Trophoblast cell (in vitro differentiated cells and primary cell): Measurements from ENCODE around the gene PBX1.

Experiments
- DNase-seq, 2 donors: peaks; one replicate each; pipeline ENCODE4 v3.0.0-alpha.2; 2016
- H2AFZ ChIP-seq: 2 replicates; pipeline ENCODE4 v1.6.1; 2013; ENCODE audit warnings: low read length, moderate library complexity, mild to moderate bottlenecking; ENCODE audit not compliant: insufficient read depth, poor library complexity
- H2AK5ac ChIP-seq: 2 replicates; pipeline ENCODE4 v1.6.1; 2013; ENCODE audit warnings: mild to moderate bottlenecking, low read length
- H2BK120ac ChIP-seq: 2 replicates; pipeline ENCODE4 v1.6.1; 2013; ENCODE audit warnings: low read length, mild to moderate bottlenecking, moderate library complexity; ENCODE audit not compliant: insufficient read depth, poor library complexity
- H2BK12ac ChIP-seq: 2 replicates; pipeline ENCODE4 v1.6.1; 2013; ENCODE audit warnings: mild to moderate bottlenecking, low read length, moderate library complexity
- H2BK5ac ChIP-seq: 2 replicates; pipeline ENCODE4 v1.6.1; 2013; ENCODE audit warnings: low read length, low read depth, moderate library complexity, mild to moderate bottlenecking; ENCODE audit not compliant: poor library complexity
- H3K14ac ChIP-seq: 2 replicates; pipeline ENCODE4 v1.6.1; 2013; ENCODE audit warnings: mild to moderate bottlenecking, low read length
- H3K18ac ChIP-seq: 2 replicates; pipeline ENCODE4 v1.6.1; 2013; ENCODE audit warnings: mild to moderate bottlenecking, low read length
- H3K23ac ChIP-seq: 2 replicates; pipeline ENCODE4 v1.6.1; 2013; ENCODE audit warnings: low read length
- H3K27ac ChIP-seq: 2 replicates; pipeline ENCODE4 v1.5.1; 2013; ENCODE audit warnings: low read depth, mild to moderate bottlenecking, inconsistent platforms, low read length, moderate library complexity
- H3K27me3 ChIP-seq: 2 replicates; pipeline ENCODE4 v1.6.1; 2013; ENCODE audit warnings: inconsistent platforms, mild to moderate bottlenecking, low read length, moderate library complexity; ENCODE audit not compliant: insufficient read depth
- H3K36me3 ChIP-seq, 2 experiments: 1 replicate in 1 of 2; 2 replicates in 1 of 2; pipeline ENCODE4 v1.6.1; 2013; ENCODE audit warnings: low read length in 2 of 2, mild to moderate bottlenecking in 2 of 2, moderate library complexity in 1 of 2; ENCODE audit not compliant: insufficient read depth in 2 of 2, control insufficient read depth in 1 of 2
- H3K4ac ChIP-seq: 2 replicates; pipeline ENCODE4 v1.6.1; 2013; ENCODE audit warnings: low read depth, mild to moderate bottlenecking, low read length, moderate library complexity
- H3K4me1 ChIP-seq, 2 experiments: 1 replicate in 1 of 2; 2 replicates in 1 of 2; pipeline ENCODE4 v1.6.1; 2013; ENCODE audit warnings: low read length in 2 of 2, mild to moderate bottlenecking in 2 of 2, moderate library complexity in 1 of 2; ENCODE audit not compliant: insufficient read depth in 2 of 2, control insufficient read depth in 1 of 2
- H3K4me2 ChIP-seq: 2 replicates; pipeline ENCODE4 v1.6.1; 2013; ENCODE audit warnings: inconsistent platforms, mild to moderate bottlenecking, low read length, moderate library complexity
- H3K4me3 ChIP-seq: 2 replicates; pipeline ENCODE4 v1.5.1; 2013; ENCODE audit warnings: mild to moderate bottlenecking, low read depth, low read length, inconsistent platforms
- H3K79me1 ChIP-seq: one replicate; pipeline ENCODE4 v1.6.1; 2013; ENCODE audit warnings: low read length
- H3K79me2 ChIP-seq: 2 replicates; pipeline ENCODE4 v1.6.1; 2013; ENCODE audit warnings: low read length, mild to moderate bottlenecking; ENCODE audit not compliant: control insufficient read depth, insufficient read depth, poor library complexity
- H3K9ac ChIP-seq: 2 replicates; pipeline ENCODE4 v1.6.1; 2013; ENCODE audit warnings: mild to moderate bottlenecking, low read length
- H3K9me3 ChIP-seq: 2 replicates; pipeline ENCODE4 v1.6.1; 2013; ENCODE audit warnings: low read depth, mild to moderate bottlenecking, control low read depth, inconsistent platforms, low read length; ENCODE audit not compliant: insufficient read depth
- H4K12ac ChIP-seq: 2 replicates; pipeline ENCODE4 v1.6.1; 2013; ENCODE audit warnings: low read depth, mild to moderate bottlenecking, low read length, moderate library complexity
- H4K8ac ChIP-seq: 2 replicates; pipeline ENCODE4 v1.6.1; 2013; ENCODE audit warnings: low read depth, mild to moderate bottlenecking, low read length, moderate library complexity
- H4K91ac ChIP-seq: one replicate; pipeline ENCODE4 v1.6.1; 2013; ENCODE audit warnings: low read depth, mild to moderate bottlenecking, low read length, moderate library complexity
- WGBS: extraction: QIAGEN DNeasy Blood & Tissue Kit; methylation state at CpG from one replicate; pipeline ENCODE4 v1.1.7; 2013; ENCODE audit warnings: missing lambda C conversion rate; ENCODE audit not compliant: insufficient read length, insufficient coverage; ENCODE audit errors: extremely low coverage; 5-methylcytosine and 5-hydroxymethylcytosine counted together

The PBX1 gene

DNA sequence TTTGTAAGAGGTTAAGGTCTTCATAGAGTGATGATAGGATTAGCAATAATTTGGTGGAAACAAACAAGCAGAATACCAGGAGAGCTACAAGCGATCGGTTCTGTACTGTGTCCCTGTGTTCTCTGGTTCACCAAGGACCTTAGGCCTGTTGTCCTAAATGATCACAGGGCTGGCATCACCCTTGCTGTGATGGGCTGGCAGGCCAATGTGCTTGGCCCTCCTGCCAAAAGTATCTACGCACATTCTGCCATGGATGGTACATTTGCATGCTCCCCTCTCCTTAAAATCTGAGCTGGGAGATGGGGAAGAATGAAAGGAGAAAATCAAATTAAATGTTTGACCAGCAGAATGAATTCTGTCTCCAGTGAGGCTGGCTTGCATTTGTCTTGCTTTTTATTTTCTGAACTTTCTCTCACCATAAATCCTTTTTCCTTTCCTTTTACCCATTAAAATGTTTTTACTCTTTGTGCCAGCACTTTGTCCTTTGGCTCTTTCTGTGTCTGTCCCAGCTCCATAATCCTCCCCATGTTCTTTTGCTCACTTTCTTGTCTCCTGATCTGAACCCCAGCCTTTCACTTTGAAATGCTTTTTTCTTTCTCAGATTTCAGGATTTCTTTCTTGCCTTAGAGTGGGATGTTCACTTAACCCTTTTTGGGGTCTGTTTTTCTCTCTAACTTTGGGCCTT is 51.7 kb downstream of the PBX1 start:
- no peak overlapping the region for H4K8ac ChIP-seq
- H3K14ac ChIP-seq, result peak overlapping the region; percentile 4
- no peak overlapping the region for H3K23ac ChIP-seq
- H3K79me1 ChIP-seq, result peaks cover 8% of the 10 kb centered on the region
- peaks cover 9% of the 10 kb centered on the region for H3K79me2 ChIP-seq
- H3K36me3 ChIP-seq, result peaks cover 7 to 10% of the 10 kb centered on the region in 2 experiments
- no peak overlapping the region for H4K91ac ChIP-seq
- H3K18ac ChIP-seq, result no peak overlapping the region
- H3K27ac ChIP-seq, result peak overlapping the region; percentile 7
- no peak overlapping the region for H3K4me2 ChIP-seq
- no peak overlapping the region for H2AK5ac ChIP-seq
- no peaks in the 10 kb centered on the region for H3K27me3 ChIP-seq
- H2BK5ac ChIP-seq, result no peak overlapping the region
- no peak overlapping the region for H4K12ac ChIP-seq
- no peak overlapping the region for H3K4ac ChIP-seq
- H3K9ac ChIP-seq, result no peak overlapping the region
- no peak overlapping the region for H3K4me3 ChIP-seq
- H3K9me3 ChIP-seq, result no peaks in the 10 kb centered on the region
- H2AFZ ChIP-seq, result no peak overlapping the region
- no CpG with 5 or more reads among the region's 3 CpGs for WGBS
- peak overlapping the region; percentile 9 for H2BK12ac ChIP-seq
- no peak overlapping the region for H2BK120ac ChIP-seq
- DNase-seq, result no peak
- H3K4me1 ChIP-seq, result peaks cover 29 to 35% of the 10 kb centered on the region in 2 experiments

- no peak overlapping the region for H2BK120ac ChIP-seq
- H4K12ac ChIP-seq, result no peak overlapping the region
- H3K18ac ChIP-seq, result peak overlapping the region; percentile 72
- H2BK5ac ChIP-seq, result peak overlapping the region; percentile 74
- no peaks in the 10 kb centered on the region for H3K9me3 ChIP-seq
- H3K27me3 ChIP-seq, result no peaks in the 10 kb centered on the region
- no peak overlapping the region for H3K14ac ChIP-seq
- H3K79me2 ChIP-seq, result peaks cover 9% of the 10 kb centered on the region
- H2BK12ac ChIP-seq, result peak overlapping the region; percentile 45
- peak overlapping the region; percentile 55 for H4K91ac ChIP-seq
- H2AK5ac ChIP-seq, result no peak overlapping the region
- H3K36me3 ChIP-seq, result peaks cover 3 to 9% of the 10 kb centered on the region in 2 experiments
- H3K27ac ChIP-seq, result peak overlapping the region; percentile 57
- peak overlapping the region; percentile 65 for H3K4ac ChIP-seq
- H2AFZ ChIP-seq, result no peak overlapping the region
- peaks cover 10% of the 10 kb centered on the region for H3K79me1 ChIP-seq
- no peak overlapping the region for H3K9ac ChIP-seq
- peak overlapping the region; percentile 21 for H3K4me2 ChIP-seq
- peak; percentile 37 to 78 for DNase-seq
- H3K4me3 ChIP-seq, result no peak overlapping the region
- WGBS, result no CpG with 5 or more reads among the region's 11 CpGs
- no peak overlapping the region for H3K23ac ChIP-seq
- H4K8ac ChIP-seq, result no peak overlapping the region
- peaks cover 35 to 40% of the 10 kb centered on the region in 2 experiments for H3K4me1 ChIP-seq
These were observed 53.0 kb downstream of the PBX1 start for GRCh38 chr1:164611754-164612642.

- Histone ChIP-seq H3K14ac (no peak overlapping the region), H3K9ac (no peak overlapping the region), H3K27me3 (no peaks in the 10 kb centered on the region), H3K4me1 (peaks cover 35 to 45% of the 10 kb centered on the region in 2 experiments), H3K9me3 (no peaks in the 10 kb centered on the region), H3K36me3 (peaks cover 3 to 9% of the 10 kb centered on the region in 2 experiments), H3K4me3 (no peak overlapping the region), H4K8ac (no peak overlapping the region), H3K79me1 (peaks cover 10% of the 10 kb centered on the region), H3K4ac (peak overlapping the region; percentile 43), H4K12ac (no peak overlapping the region), H3K18ac (no peak overlapping the region), H2BK120ac (peak overlapping the region; percentile 41), H2AK5ac (no peak overlapping the region), H4K91ac (peak overlapping the region; percentile 55), H3K79me2 (peaks cover 10% of the 10 kb centered on the region), H2BK12ac (peak overlapping the region; percentile 27), H2BK5ac (no peak overlapping the region), H3K23ac (no peak overlapping the region), H3K4me2 (no peak overlapping the region), H3K27ac (no peak overlapping the region), H2AFZ (no peak overlapping the region)
- DNase-seq, result peak; percentile 11 to 69
- WGBS, result no CpG with 5 or more reads among the region's 3 CpGs
These were observed 54.2 kb downstream of the PBX1 start for GRCh38 chr1:164613176-164613575.

- Histone ChIP-seq H2AK5ac (no peak overlapping the region), H2BK5ac (no peak overlapping the region), H2BK12ac (no peak overlapping the region), H3K4me3 (no peak overlapping the region), H4K12ac (no peak overlapping the region), H3K18ac (no peak overlapping the region), H3K27me3 (no peaks in the 10 kb centered on the region), H2AFZ (no peak overlapping the region), H3K4me2 (no peak overlapping the region), H4K91ac (no peak overlapping the region), H3K79me2 (peaks cover 9% of the 10 kb centered on the region), H3K4ac (peak overlapping the region; percentile 80), H4K8ac (no peak overlapping the region), H3K9ac (no peak overlapping the region), H2BK120ac (no peak overlapping the region), H3K27ac (no peak overlapping the region), H3K9me3 (no peaks in the 10 kb centered on the region), H3K4me1 (peaks cover 30 to 48% of the 10 kb centered on the region in 2 experiments), H3K14ac (no peak overlapping the region), H3K79me1 (peaks cover 12% of the 10 kb centered on the region), H3K36me3 (peaks cover 3 to 9% of the 10 kb centered on the region in 2 experiments), H3K23ac (no peak overlapping the region)
- WGBS, result no CpG with 5 or more reads among the region's 6 CpGs
- no peak for DNase-seq
These were observed 55.3 kb downstream of the PBX1 start for GRCh38 chr1:164614316-164614715.
